Gastrocnemius medialis (tissue), 4 donors: Measurements from ENCODE around the gene CENPE.

ENCODE experiments used
- CTCF ChIP-seq, 5 experiments: fragments of 450-650 bp in 3 of 5; fragments of 200-600 bp in 2 of 5; sonication (generic) in 2 of 5; IDR thresholded peaks in 4 of 5; conservative IDR thresholded peaks in 1 of 5; 1 replicate in 4 of 5; 2 replicates in 1 of 5; pipeline ENCODE4 v1.5.1; 2016 to 2019; ENCODE audit warnings: antibody characterized with exemption in 5 of 5, mild to moderate bottlenecking in 3 of 5, moderate library complexity in 3 of 5
- POLR2A ChIP-seq, 2 donors: fragments of 450-650 bp; IDR thresholded peaks; one replicate each; pipeline ENCODE4 v1.6.1; 2017; ENCODE audit warnings: antibody characterized with exemption in 2 of 2, mild to moderate bottlenecking in 2 of 2, moderate library complexity in 2 of 2

GRCh38 chr4:103126126-103126525, 72.0 kb downstream of the CENPE start:
- TF ChIP-seq CTCF (IDR thresholded peaks at IDR 0.05 in 4 of 5, conservative IDR thresholded peaks at IDR 0.05 in 1 of 5) = no peak
- no peak for TF ChIP-seq POLR2A (IDR thresholded peaks at IDR 0.05)
